Measurements from ENCODE around the gene WIZ.

DNA sequence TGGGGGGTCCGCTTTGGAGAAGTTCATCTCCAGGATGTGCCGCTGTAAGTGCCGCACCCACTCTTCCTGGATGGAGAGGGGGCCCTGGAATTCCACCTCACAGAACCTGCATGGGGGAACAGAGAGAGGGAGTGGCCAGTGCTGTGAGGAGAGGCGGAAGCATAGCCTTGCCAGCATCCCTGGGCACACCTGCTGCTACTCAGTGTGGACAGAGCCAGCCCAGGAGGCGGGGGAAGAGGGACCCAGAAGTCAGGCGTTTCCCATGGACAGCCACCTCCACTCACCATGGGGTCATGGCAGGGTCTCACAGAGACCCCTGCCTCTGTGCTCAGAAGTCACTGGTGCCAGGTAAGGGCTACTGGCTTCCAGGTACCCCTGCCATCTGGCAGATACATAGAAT, 26.6 kb downstream of the WIZ start:
- TF ChIP-seq POLR2A (IDR thresholded peaks at IDR 0.05): no peak
- TF ChIP-seq, protein P1, sequence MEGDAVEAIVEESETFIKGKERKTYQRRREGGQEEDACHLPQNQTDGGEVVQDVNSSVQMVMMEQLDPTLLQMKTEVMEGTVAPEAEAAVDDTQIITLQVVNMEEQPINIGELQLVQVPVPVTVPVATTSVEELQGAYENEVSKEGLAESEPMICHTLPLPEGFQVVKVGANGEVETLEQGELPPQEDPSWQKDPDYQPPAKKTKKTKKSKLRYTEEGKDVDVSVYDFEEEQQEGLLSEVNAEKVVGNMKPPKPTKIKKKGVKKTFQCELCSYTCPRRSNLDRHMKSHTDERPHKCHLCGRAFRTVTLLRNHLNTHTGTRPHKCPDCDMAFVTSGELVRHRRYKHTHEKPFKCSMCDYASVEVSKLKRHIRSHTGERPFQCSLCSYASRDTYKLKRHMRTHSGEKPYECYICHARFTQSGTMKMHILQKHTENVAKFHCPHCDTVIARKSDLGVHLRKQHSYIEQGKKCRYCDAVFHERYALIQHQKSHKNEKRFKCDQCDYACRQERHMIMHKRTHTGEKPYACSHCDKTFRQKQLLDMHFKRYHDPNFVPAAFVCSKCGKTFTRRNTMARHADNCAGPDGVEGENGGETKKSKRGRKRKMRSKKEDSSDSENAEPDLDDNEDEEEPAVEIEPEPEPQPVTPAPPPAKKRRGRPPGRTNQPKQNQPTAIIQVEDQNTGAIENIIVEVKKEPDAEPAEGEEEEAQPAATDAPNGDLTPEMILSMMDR (IDR thresholded peaks at IDR 0.05): no peak
